Heart left ventricle (tissue), 13 donors: ENCODE data around the gene ARHGAP1.

ENCODE experiments used
- CTCF ChIP-seq, 12 donors: fragments of 200-600 bp; sonication (generic) in 4 of 12; IDR thresholded peaks; one replicate each; pipeline versions ENCODE4 v1.5.0 to v1.8.0; 2018 to 2022; ENCODE audit warnings: antibody characterized with exemption in 12 of 12, mild to moderate bottlenecking in 5 of 12
- POLR2A ChIP-seq, 2 donors: fragments of 450-650 bp; IDR thresholded peaks; one replicate each; pipeline ENCODE4 v1.6.1; 2017; ENCODE audit warnings: antibody characterized with exemption in 2 of 2, mild to moderate bottlenecking in 2 of 2, moderate library complexity in 2 of 2
- donor health status: ischemic (EF 13 %, LVEDD 7.1; RV severe dilation, severe dysfunction).
- donor health status: DM: no; HTN: yes; CAD: no.
- donor health status: DM: no; HTN: no; CAD: no.
- donor health status: ischemic (EF 25% LVEDD 6.9; RV normal size, moderate dysfunction).
- donor health status: ischemic (EF 25% LVEDD 5.7; RV mildly dilated, moderate dysfunction).
- donor health status: ischemic (EF 35%, LVEDD 5.7; RV mildly dilated, moderate dysfunction).
- donor health status: nonischemic (EF 11% LVEDD 7.7; RV severe dilation, severe dysfunction).
- donor health status: DM: yes; HTN: yes; CAD: no.
- donor health status: PGD.
- donor health status: ischemic (EF 29% LVEDD 5.4; RV normal size, mild dysfunction).
- donor health status: nonischemic (EF 23%, LVEDD 6.1; RV moderate dilation, normal function).

- TF ChIP-seq CTCF (IDR thresholded peaks at IDR 0.05), result no peak
- TF ChIP-seq POLR2A (IDR thresholded peaks at IDR 0.05), result no peak
These were observed 33.4 kb downstream of the ARHGAP1 start for GRCh38 chr11:46667043-46667481.
